Thymus (tissue), 11 donors: ENCODE data around the gene DEF6. TPM values are rescaled to one million over a fixed set of nuclear protein-coding genes. Genes with fewer than 3 reads are reported as not detected.
A peak's percentile ranks its signal among the peaks of the same experiment; 100 is the strongest.

Experiments used
- DNase-seq, 9 donors: peaks; one replicate each; pipeline ENCODE4 v3.0.0-alpha.2; 2013; ENCODE audit warnings: low spot score in 9 of 9, low read depth in 6 of 9, missing footprints in 1 of 9
- H3K27ac ChIP-seq, 2 donors: one replicate each; pipeline ENCODE4 v1.5.1; 2013; ENCODE audit warnings: control low read depth in 1 of 2, low read depth in 1 of 2, low read length in 1 of 2, mild to moderate bottlenecking in 1 of 2, moderate library complexity in 1 of 2
- H3K27me3 ChIP-seq, 2 donors: one replicate each; pipeline ENCODE4 v1.5.1; 2013; ENCODE audit warnings: low read length in 1 of 2; ENCODE audit not compliant: control insufficient read depth in 2 of 2, insufficient read depth in 1 of 2
- H3K36me3 ChIP-seq, 2 donors: one replicate each; pipeline ENCODE4 v1.5.1; 2013; ENCODE audit warnings: low read length in 1 of 2, mild to moderate bottlenecking in 1 of 2, moderate library complexity in 1 of 2; ENCODE audit not compliant: control insufficient read depth in 2 of 2, insufficient read depth in 2 of 2
- H3K4me1 ChIP-seq, 2 donors: one replicate each; pipeline ENCODE4 v1.5.1; 2013; ENCODE audit warnings: low read length in 2 of 2; ENCODE audit not compliant: control insufficient read depth in 2 of 2, insufficient read depth in 2 of 2
- H3K4me3 ChIP-seq, 2 donors: one replicate each; pipeline ENCODE4 v1.5.1; 2013; ENCODE audit warnings: low read length in 2 of 2, control low read depth in 1 of 2, mild to moderate bottlenecking in 1 of 2
- H3K9me3 ChIP-seq, 2 donors: one replicate each; pipeline ENCODE4 v1.5.1; 2013; ENCODE audit warnings: low read length in 1 of 2, mild to moderate bottlenecking in 1 of 2; ENCODE audit not compliant: control insufficient read depth in 2 of 2, insufficient read depth in 1 of 2
- WGBS: extraction: QIAGEN DNeasy Blood & Tissue Kit; methylation state at CpG from one replicate; pipeline ENCODE4 v1.1.7; 2013; 5-methylcytosine and 5-hydroxymethylcytosine counted together
- polyA plus RNA-seq: library from polyadenylated mRNA; stranded (reverse); fragments of 200-250 nt; gene quantifications from one replicate; pipeline ENCODE4 v1.2.3, GENCODE V29; 2013
- total RNA-seq: library from RNA; stranded (reverse); fragments of 120-200 nt; gene quantifications from one replicate; pipeline ENCODE4 v1.2.4, GENCODE V29; 2013
- donor health status: healthy.

The DEF6 gene
- total and polyA plus RNA-seq, 2 donors = 75.7 to 148 TPM

DNA sequence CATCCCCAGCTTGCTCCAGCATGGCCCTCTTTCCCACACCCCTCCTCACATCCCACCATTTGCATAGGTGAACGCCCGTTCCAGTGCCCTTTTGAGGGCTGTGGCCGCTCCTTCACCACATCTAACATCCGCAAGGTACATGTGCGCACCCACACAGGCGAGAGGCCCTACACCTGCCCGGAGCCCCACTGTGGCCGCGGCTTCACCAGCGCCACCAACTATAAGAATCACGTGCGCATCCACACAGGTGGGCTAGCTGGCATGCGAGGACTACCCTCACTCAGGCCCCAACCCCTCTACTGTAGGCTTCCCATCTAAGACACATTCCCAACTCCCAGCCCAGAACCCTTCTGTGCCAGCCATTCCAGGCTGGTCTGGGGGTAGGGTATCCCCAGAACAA, 6.1 kb upstream of the DEF6 start:
- no peak for DNase-seq
- no peak overlapping the region for H3K27ac ChIP-seq
- H3K9me3 ChIP-seq = no peaks in the 10 kb centered on the region
- peaks cover 79 to 94% of the 10 kb centered on the region in 2 donors for H3K36me3 ChIP-seq
- H3K4me3 ChIP-seq = no peak overlapping the region
- H3K4me1 ChIP-seq = no peaks in the 10 kb centered on the region
- no peaks in the 10 kb centered on the region for H3K27me3 ChIP-seq
- 97% methylated on average over 13 of the region's 13 CpGs for whole genome bisulfite sequencing

DNA sequence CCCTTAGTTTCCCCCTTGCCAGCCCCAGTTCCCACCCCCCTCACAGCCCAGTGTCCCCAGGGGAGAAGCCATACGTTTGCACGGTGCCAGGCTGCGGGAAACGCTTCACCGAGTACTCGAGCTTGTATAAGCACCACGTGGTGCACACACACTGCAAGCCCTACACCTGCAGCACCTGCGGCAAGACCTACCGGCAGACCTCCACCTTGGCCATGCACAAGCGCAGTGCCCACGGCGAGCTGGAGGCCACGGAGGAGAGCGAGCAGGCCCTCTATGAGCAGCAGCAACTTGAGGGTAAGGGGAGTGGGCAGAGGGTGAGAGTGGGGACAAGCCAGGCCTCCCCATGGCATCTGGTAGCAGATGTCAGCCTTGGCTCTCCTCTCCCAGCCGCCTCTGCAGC, 5.1 kb upstream of the DEF6 start:
- 90% methylated on average over 15 of the region's 15 CpGs for WGBS
- Histone ChIP-seq H3K9me3 (no peaks in the 10 kb centered on the region), H3K36me3 (peaks cover 69 to 84% of the 10 kb centered on the region in 2 donors), H3K27ac (no peak overlapping the region), H3K4me3 (no peak overlapping the region), H3K4me1 (peaks cover 6 to 9% of the 10 kb centered on the region in 2 donors), H3K27me3 (no peaks in the 10 kb centered on the region)
- DNase-seq = no peak

DNA sequence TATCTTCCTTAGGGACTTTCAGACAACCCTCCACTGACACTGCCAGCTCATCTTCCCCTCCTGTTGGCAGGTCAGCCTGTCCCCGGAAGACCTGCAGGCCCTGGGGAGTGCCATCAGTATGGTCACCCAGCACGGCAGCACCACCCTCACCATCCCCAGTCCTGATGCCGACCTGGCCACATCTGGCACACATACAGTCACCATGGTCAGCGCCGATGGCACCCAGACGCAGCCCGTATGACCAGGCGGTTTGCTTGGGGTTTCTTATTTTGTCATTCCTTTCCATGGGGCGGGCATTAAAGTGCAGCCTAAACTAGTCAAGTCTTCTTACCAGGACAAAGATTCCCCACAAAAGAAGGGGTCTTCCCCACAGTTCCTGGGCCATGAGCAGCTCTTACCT, 3.9 kb upstream of the DEF6 start:
- Histone ChIP-seq H3K4me3 (no peak overlapping the region), H3K27ac (no peak overlapping the region), H3K9me3 (peaks cover 0 to 2% of the 10 kb centered on the region in 2 donors), H3K4me1 (peaks cover 6 to 19% of the 10 kb centered on the region in 2 donors), H3K27me3 (no peaks in the 10 kb centered on the region), H3K36me3 (peaks cover 58 to 76% of the 10 kb centered on the region in 2 donors)
- DNase-seq = no peak
- 98% methylated on average over 9 of the region's 9 CpGs for WGBS

DNA sequence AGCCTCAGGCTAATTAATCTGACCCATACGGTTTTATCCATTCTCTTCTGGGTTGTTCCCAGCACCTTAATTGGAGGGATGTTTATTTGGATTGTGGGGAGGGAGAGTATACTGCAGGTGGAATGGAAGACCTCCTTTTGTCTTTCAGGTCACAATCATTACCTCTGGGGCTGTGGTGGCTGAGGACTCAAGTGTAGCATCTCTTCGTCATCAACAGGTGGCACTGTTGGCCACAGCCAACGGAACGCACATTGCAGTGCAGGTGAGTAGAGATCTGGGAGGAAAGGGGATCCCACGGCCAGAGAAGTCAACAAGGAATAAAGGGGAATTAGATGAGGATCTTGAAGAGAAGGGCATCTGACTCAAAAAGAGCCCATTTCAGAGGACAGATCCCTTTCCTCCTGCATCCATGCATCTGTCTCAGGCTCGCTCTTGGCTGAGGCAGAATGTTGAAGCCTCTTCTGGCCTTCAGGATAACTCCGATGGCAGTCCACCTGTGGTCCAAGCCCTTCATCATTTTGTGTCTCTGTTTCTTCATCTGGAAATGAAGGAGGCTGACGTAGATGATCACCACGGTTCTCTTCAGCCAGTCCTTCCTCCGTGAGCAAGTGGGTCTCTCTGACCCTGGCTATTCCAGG, 3.2 kb upstream of the DEF6 start:
- H3K4me1 ChIP-seq = peaks cover 13 to 25% of the 10 kb centered on the region in 2 donors
- DNase-seq = peak in 6 of 9 donors; percentile 54 to 76 (median 66)

DNA sequence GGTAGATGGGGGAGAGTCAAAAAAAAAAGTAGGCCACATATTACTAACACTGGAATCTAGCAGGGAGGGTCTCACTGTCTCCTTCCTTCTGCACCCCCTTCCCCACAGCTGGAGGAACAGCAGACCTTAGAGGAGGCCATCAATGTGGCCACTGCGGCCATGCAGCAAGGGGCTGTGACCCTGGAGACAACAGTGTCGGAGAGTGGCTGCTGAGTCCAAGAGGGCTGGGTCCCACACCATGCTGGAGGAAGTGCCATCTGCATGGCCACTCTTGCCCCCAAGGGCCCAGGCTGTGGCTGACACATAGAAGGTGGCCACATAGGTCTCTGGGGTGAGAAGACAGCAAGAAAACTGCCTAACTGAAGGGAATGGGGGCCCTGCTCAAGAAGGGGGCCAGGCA, 2.6 kb upstream of the DEF6 start:
- no peaks in the 10 kb centered on the region for H3K27me3 ChIP-seq
- WGBS = 100% methylated on average over 2 of the region's 2 CpGs
- H3K36me3 ChIP-seq = peaks cover 46 to 65% of the 10 kb centered on the region in 2 donors
- H3K9me3 ChIP-seq = peaks cover 0 to 2% of the 10 kb centered on the region in 2 donors
- no peak for DNase-seq
- H3K27ac ChIP-seq = no peak overlapping the region
- no peak overlapping the region for H3K4me3 ChIP-seq
- H3K4me1 ChIP-seq = peaks cover 19 to 31% of the 10 kb centered on the region in 2 donors

More for the DNA sequence above, 3.2 kb upstream of the DEF6 start:
- peaks cover 50 to 69% of the 10 kb centered on the region in 2 donors for H3K36me3 ChIP-seq
- H3K4me3 ChIP-seq = no peak overlapping the region
- WGBS = 67% methylated on average over 10 of the region's 10 CpGs
- H3K27me3 ChIP-seq = no peaks in the 10 kb centered on the region
- peaks cover 0 to 2% of the 10 kb centered on the region in 2 donors for H3K9me3 ChIP-seq
- H3K27ac ChIP-seq = no peak overlapping the region

DNA sequence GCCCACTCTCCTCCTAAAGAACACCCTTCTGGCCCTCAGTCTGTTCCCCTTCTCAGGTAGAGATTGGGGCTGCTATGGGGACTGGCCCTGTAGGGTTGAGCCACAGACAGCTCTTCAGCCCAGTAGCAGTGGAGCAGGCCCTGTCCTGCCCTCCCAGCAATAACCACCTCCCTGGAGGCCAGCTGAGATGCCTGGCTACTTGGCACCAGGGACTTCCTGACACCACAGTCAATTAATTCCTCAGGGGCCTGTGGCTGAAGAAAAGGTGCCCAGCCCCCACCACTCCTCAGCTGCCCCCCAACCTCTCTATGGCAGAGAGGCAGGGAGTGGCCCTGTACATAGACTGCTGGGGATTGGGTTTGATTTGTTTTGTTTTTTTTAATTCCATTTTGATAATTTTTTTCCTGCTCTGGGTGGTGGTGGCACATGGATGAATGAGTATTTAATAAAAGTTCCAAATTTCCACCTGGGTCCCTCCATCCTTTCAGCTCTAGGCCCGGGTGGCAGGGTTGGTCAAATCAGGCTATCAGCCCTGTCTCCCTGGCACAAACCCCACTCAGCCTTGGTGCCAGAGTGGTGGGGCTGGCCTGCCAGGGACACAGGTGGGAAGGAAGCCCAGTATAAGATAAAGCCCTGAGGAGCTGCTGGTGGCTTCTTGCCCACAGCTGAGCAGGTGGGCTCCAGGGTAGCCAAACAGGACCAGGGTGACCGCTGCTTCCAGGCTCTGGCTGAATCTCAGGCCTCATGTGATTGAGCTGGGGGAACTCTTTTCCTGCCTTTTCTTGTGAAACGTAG, 1.9 kb upstream of the DEF6 start:
- peaks cover 25 to 38% of the 10 kb centered on the region in 2 donors for H3K4me1 ChIP-seq
- H3K27me3 ChIP-seq = no peaks in the 10 kb centered on the region
- no peak for DNase-seq
- peaks cover 0 to 2% of the 10 kb centered on the region in 2 donors for H3K9me3 ChIP-seq
- 67% methylated on average over 3 of the region's 3 CpGs for WGBS
- no peak overlapping the region for H3K27ac ChIP-seq
- no peak overlapping the region for H3K4me3 ChIP-seq
- H3K36me3 ChIP-seq = peaks cover 39 to 62% of the 10 kb centered on the region in 2 donors

DNA sequence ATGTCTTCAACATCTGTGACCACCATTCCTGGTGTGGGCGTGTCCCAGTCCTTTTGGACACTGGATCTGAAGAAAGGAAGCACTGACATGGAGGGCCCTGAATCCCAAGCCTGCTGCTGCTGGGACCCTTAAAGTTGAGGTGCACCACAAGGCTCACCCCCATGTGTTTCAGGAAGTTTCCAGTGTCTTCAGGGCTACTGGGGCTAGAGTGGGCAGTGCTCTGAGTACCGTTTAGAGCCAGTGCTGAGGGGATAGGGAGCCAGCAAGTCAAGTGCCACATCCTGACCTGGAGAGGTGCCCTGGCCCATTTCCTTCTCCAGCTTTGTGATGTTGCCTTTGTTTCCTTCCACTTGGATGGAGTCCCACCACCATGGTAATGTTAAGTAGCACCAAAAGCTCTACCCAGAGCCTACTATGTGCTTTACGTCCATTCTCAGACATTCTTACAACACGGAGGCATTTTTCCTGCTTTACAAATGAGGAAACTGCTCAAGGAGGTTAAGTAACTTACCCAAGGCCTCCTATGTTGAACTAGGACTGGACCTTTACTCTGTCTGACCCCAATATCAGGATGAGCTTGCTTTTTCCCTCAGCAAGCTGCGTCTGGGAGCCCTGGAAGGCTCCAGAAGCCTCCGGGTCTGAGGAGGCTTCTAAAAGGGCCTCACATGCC, 552 bp upstream of the DEF6 start:
- Histone ChIP-seq H3K4me1 (peaks cover 36 to 50% of the 10 kb centered on the region in 2 donors), H3K4me3 (peak overlapping the region; percentile 75 to 97), H3K36me3 (peaks cover 28 to 52% of the 10 kb centered on the region in 2 donors), H3K27ac (peak overlapping the region; percentile 55 to 94), H3K9me3 (peaks cover 0 to 2% of the 10 kb centered on the region in 2 donors), H3K27me3 (no peaks in the 10 kb centered on the region)
- WGBS = 63% methylated on average over 6 of the region's 6 CpGs
- DNase-seq = no peak

DNA sequence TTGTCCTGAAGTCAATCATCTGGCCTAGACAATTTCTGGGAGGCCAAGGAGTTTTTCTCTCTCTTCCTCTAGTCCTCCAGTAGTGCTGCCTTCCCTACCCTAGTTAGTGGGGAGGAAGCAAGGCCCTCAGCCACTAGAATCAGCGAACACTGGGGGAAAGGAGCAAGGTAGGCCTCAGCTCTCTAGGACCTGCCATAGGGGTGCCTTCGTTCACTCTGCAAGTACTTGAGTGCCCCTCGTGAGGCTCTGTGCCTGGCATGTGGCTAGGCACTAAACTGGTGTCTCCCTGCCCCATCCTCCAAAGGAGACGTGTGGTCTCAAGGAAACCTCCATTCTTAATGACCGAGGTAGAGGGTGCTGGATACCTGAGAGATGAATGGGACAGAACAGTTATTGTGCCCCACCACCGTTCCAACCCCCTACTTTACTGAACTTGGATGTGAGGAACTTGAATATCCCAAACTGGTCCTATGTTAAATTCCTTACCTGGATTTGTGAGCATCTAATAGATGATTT, 1.1 kb downstream of the DEF6 start:
- peaks cover 49 to 66% of the 10 kb centered on the region in 2 donors for H3K4me1 ChIP-seq
- no peaks in the 10 kb centered on the region for H3K27me3 ChIP-seq
- peak in 2 of 9 donors; percentile 32 to 70 for DNase-seq
- H3K9me3 ChIP-seq = peaks cover 0 to 2% of the 10 kb centered on the region in 2 donors
- peak overlapping the region; percentile 94 to 97 for H3K27ac ChIP-seq
- H3K36me3 ChIP-seq = peaks cover 14 to 43% of the 10 kb centered on the region in 2 donors
- H3K4me3 ChIP-seq = peak overlapping the region; percentile 75 to 97
- 26% methylated on average over 6 of the region's 6 CpGs for WGBS
